ENCODE measurements around the gene SLC9C2. TPM values are rescaled to one million over a fixed set of nuclear protein-coding genes. Genes with fewer than 3 reads are reported as not detected.

The SLC9C2 gene
- total RNA-seq, 4 donors from 2014 or later: not detected

- Histone ChIP-seq H3K27me3 (no peaks in the 10 kb centered on the region), H3K4me1 (no peaks in the 10 kb centered on the region), H3K4me3 (no peak overlapping the region), H3K27ac (no peak overlapping the region), H3K36me3 (no peaks in the 10 kb centered on the region), H3K9me3 (no peaks in the 10 kb centered on the region)
- in situ Hi-C loops (cut with MboI; ENCODE audit: low pct_ligation_motif_present in 1 of 4, low pct_unique_long_range_greater_than_20kb in 1 of 4, low sequenced_read_pairs in 3 of 4): no loop called here
- TF ChIP-seq EP300 (IDR thresholded peaks at IDR 0.05; ENCODE audit: low read depth): no peak
- no peak for TF ChIP-seq CTCF (IDR thresholded peaks at IDR 0.05)
- no peak for TF ChIP-seq POLR2AphosphoS5 (IDR thresholded peaks at IDR 0.05)
- TF ChIP-seq POLR2A (IDR thresholded peaks at IDR 0.05): no peak
- intact Hi-C loops (cut with DNase I; ENCODE audit: low total_unique reads): no loop called here
- no peak for DNase-seq
Observed at GRCh38 chr1:173536223-173536622, 66.6 kb downstream of the SLC9C2 start.

DNA sequence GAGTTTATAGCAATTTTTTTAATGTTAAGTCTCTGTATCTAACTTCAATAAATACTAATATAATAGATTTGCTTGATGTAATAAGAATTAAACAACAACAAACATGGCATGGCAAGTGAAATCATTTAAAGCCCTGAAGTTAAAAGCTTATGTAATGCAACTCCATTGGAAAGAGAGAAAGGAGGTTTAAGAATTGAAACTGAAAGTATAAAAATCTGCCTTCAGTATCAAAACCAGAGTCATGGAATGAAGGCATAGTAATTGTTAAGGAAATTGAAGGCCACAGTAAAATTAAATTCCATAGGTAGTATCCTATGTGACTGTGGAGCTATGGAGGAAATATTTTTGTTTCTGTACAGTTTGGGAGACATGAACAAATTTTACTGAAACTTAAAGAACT lies 70.6 kb downstream of the SLC9C2 start:
- H3K4me1 ChIP-seq: no peaks in the 10 kb centered on the region
- H3K27ac ChIP-seq: no peak overlapping the region
- H3K27me3 ChIP-seq: no peaks in the 10 kb centered on the region
- no peak overlapping the region for H3K4me3 ChIP-seq
- no peak for DNase-seq
- in situ Hi-C loops (cut with MboI; ENCODE audit: low pct_ligation_motif_present in 1 of 4, low pct_unique_long_range_greater_than_20kb in 1 of 4, low sequenced_read_pairs in 3 of 4): no loop called here
- H3K9me3 ChIP-seq: no peaks in the 10 kb centered on the region
- no peaks in the 10 kb centered on the region for H3K36me3 ChIP-seq
- intact Hi-C loops (cut with DNase I; ENCODE audit: low total_unique reads): no loop called here
- TF ChIP-seq POLR2A (IDR thresholded peaks at IDR 0.05): no peak
- no peak for TF ChIP-seq POLR2AphosphoS5 (IDR thresholded peaks at IDR 0.05)
- TF ChIP-seq CTCF (IDR thresholded peaks at IDR 0.05): no peak
- no peak for TF ChIP-seq EP300 (IDR thresholded peaks at IDR 0.05; ENCODE audit: low read depth)

- intact Hi-C loops (cut with DNase I; ENCODE audit: low total_unique reads): no loop called here
- Histone ChIP-seq H3K27ac (no peak overlapping the region), H3K9me3 (no peaks in the 10 kb centered on the region), H3K4me1 (no peaks in the 10 kb centered on the region), H3K4me3 (no peak overlapping the region), H3K36me3 (no peaks in the 10 kb centered on the region), H3K27me3 (no peaks in the 10 kb centered on the region)
- in situ Hi-C loops (cut with MboI; ENCODE audit: low pct_ligation_motif_present in 1 of 4, low pct_unique_long_range_greater_than_20kb in 1 of 4, low sequenced_read_pairs in 3 of 4): no loop called here
- no peak for TF ChIP-seq POLR2AphosphoS5 (IDR thresholded peaks at IDR 0.05)
- no peak for TF ChIP-seq POLR2A (IDR thresholded peaks at IDR 0.05)
- no peak for TF ChIP-seq EP300 (IDR thresholded peaks at IDR 0.05; ENCODE audit: low read depth)
- no peak for TF ChIP-seq CTCF (IDR thresholded peaks at IDR 0.05)
- no peak for DNase-seq
- 80 to 86% methylated on average over 4 of the region's 4 CpGs for WGBS, 2 donors (ENCODE audit: low coverage in 1 of 2)
Observed at GRCh38 chr1:173530795-173531693, 71.8 kb downstream of the SLC9C2 start.

GRCh38 chr1:173529106-173529505 lies 73.8 kb downstream of the SLC9C2 start:
- in situ Hi-C loops (cut with MboI; ENCODE audit: low pct_ligation_motif_present in 1 of 4, low pct_unique_long_range_greater_than_20kb in 1 of 4, low sequenced_read_pairs in 3 of 4): no loop called here

More at GRCh38 chr1:173529106-173529505, 73.8 kb downstream of the SLC9C2 start:
- Histone ChIP-seq H3K4me3 (no peak overlapping the region), H3K4me1 (no peaks in the 10 kb centered on the region), H3K27me3 (no peaks in the 10 kb centered on the region), H3K27ac (no peak overlapping the region), H3K36me3 (no peaks in the 10 kb centered on the region), H3K9me3 (no peaks in the 10 kb centered on the region)
- TF ChIP-seq POLR2AphosphoS5 (IDR thresholded peaks at IDR 0.05): no peak
- no peak for TF ChIP-seq CTCF (IDR thresholded peaks at IDR 0.05)
- 75 to 82% methylated on average over 3 to 4 of the region's 4 CpGs for WGBS, 2 donors (ENCODE audit: low coverage in 1 of 2)
- intact Hi-C loops (cut with DNase I; ENCODE audit: low total_unique reads): no loop called here
- DNase-seq: no peak
